HG02852 (cell line): ENCODE measurements around the gene PPFIA2.

Experiments used
- ATAC-seq: cut with Tn5 transposase; IDR thresholded peaks from one replicate; pipeline ENCODE4 v1.9.1; 2021; ENCODE audit warnings: mild to moderate bottlenecking, moderate library complexity; ENCODE audit not compliant: unreplicated experiment

PPFIA2 gene

DNA sequence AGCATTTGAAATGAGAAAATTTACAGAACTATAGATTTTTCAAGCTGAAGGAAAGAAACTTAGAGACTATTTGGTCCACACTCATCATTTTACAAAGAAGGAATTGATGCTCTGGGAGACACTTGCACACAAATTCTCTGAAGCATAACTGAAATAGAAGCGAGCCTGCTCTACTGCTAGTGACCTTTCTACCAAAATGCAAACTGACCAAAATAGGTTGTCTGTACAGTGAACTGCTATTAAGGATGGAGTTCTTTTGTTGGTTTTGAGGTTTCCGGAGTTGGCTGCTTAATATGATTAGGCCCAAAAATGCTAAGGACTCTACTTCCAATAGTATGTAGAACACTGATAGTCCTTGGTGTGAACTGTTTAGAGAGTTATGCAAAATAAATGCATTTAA lies 194.9 kb downstream of the PPFIA2 start:
- ATAC-seq, result no peak

DNA sequence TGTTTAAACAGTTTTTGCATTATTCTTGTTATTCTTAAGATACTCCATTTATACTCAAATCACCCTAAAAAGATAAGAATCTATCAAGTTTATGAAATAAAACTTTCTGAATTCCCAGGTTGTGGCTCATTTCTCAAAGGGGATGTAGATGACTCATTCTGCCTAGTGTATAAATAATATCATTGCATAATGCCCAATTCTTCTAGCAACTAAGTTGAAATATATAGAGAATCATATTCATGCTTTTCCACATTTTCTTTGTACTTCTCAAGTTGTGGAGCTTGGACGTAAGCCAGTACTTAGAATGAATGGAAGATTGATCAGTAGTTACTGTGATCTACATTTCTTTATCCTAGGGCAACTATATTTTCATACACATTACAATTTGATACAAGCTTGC lies 201.1 kb downstream of the PPFIA2 start:
- ATAC-seq, result no peak

DNA sequence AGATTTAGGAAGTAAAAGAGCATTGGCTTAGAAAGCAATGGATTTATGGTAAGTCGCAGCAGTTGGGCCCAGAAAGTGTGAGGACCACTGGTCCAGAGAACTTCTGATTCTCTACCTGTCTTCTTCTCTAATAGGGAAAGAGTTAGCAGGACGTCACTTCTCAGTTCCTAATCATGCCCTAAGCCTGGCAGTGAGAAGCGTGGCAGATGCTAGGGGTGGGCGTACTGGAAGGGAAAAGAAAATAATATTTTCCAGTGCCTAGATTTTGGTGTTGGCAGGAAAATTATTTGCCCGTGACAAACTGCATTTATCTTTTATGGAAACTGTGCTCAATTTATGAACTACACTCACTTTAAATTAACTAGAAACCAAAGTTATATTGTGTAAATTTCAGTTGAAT lies 212.3 kb downstream of the PPFIA2 start:
- no peak for ATAC-seq

- ATAC-seq, result no peak
Observed at GRCh38 chr12:81543621-81544139, 215.5 kb downstream of the PPFIA2 start.

DNA sequence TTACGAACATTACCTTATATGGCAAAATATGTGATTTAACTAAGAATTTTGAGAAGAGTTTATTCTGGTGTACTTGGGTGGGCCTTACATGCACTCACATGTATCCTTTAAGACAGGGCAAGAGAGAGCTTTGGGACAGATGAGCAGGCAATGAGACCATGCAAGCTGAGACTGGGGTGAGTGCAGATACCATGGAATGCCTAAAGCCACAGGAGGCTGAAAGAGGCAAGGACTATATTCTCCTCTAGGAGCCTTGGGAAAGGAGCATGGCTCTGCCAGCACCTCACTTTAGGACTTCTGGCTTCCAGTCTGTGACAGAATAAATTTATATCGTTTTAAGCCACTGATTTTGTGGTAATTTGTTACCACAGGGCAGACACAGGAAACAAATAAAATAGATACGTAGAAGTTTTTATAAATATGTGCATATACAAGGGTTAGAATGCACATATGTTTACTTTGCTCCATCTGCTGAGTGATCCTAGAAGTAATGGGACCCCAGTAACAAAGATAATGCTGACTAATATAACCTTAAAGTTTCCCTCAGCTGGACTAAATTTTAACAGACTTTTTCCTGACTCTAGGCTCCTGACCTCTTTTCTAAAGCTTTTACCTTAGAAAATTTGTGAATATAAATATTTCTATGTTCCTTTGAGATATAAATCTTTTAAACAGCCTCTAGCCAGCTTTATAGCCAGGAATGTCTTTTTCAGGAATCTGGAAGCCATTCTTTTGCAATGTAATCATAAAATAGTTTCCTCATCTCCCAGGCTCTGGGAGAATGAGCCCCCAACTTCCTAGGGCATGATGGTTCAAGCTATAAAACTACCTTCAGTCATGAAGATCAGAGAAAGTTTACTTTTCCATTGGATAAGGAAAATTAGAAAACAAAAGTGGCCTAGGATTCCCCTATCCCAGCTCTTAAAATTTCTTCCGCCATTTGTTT lies 216.8 kb downstream of the PPFIA2 start:
- no peak for ATAC-seq

DNA sequence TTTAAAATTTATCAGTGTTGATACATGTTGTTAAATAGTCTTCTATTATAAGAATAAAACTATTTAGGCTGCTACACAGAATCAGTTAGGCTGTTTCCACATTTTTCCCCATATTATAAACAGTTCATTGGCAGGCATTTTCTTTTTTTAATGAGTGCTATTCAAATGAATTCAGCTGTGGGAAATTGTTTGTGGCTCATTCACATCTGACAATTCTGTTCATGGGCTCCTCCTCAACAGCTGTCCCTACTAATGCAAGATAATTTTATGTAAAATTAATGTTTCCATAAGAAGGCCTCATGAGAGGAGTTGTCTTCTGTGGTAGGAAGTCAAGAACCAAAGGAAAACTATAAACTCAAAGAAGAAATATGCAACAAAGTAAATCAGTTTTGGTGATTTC lies 218.0 kb downstream of the PPFIA2 start:
- ATAC-seq, result no peak

GRCh38 chr12:81539279-81539678 lies 219.9 kb downstream of the PPFIA2 start:
- no peak for ATAC-seq

DNA sequence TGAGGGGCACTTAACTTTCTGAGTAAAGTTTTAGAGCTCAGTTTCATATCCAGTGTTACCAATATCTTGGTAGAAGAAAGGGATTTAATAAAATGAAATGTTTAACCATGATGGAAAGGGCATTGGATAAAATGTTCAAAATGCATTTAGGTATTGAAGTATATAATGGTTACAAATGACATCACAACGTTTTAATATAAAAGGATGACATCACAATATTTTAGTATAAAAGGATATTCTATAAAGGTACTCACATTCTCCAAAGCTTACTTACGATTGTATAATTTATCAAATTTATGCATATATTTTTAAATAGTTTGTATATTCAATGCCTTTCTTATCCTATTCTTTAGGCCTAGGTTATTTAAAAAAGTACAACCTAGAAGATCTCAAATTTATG lies 226.1 kb downstream of the PPFIA2 start:
- no peak for ATAC-seq

DNA sequence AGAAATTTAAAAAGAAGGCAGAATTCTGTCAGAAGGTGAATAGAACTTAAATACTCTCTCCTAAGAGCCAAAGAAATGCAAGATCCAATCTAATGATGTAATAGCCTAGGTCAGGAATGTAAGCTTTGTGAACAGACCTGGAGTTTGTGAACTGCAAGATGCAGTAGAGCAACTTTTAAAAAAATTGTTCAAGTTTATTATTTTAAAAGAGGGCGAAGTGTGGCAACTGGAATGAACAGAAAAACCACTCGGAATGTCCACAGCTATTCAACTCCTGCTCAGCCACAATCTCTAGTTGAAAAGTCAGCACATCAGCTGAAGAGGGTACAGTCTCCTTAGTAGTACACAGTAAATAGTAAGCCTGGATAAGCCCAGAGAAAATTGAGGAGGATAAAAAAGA lies 228.8 kb downstream of the PPFIA2 start:
- ATAC-seq, result no peak

DNA sequence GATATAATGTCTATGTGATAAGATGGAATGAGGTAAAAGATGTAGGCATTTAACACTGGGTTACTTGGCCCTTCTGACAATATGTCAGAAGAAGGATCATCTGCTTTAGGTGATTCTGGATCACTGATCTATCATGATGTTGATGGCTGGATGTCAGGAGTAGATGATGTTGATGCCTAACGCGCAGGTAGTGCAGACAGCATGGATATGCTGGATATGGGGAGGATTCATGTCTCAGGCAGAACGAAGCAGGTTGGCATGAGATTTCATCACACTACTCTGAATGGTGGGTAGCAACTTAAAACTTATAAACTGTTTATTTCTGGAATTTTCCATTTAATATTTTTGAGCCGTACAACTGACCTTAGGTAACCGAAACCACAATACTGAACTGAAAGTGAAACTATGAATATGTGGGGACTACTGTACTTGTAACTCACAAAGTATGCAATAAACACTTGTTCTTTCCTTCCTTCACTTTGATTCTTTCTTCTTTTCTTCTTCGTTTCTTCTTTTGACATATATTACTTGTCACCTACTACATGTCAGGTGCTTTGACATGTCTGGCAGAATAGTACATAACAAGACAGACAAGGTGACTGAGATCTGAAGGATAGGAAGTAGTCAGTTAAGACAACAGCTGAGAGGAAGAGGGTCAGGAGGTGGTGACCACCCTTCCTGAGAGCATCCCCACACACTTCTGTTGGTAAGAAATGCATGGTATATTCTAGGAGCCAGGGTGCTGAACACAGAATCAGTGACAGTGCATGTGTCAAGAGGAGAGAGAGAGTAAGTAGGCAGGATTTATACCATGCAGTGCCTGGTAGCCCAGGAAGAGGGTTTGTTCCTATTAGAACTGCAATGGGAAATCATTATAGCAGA lies 238.8 kb downstream of the PPFIA2 start:
- no peak for ATAC-seq

- no peak for ATAC-seq
Observed at GRCh38 chr12:81518638-81519037, 240.5 kb downstream of the PPFIA2 start.

GRCh38 chr12:81517296-81517695 lies 241.9 kb downstream of the PPFIA2 start:
- no peak for ATAC-seq

GRCh38 chr12:81502912-81503695 lies 256.0 kb downstream of the PPFIA2 start:
- no peak for ATAC-seq

DNA sequence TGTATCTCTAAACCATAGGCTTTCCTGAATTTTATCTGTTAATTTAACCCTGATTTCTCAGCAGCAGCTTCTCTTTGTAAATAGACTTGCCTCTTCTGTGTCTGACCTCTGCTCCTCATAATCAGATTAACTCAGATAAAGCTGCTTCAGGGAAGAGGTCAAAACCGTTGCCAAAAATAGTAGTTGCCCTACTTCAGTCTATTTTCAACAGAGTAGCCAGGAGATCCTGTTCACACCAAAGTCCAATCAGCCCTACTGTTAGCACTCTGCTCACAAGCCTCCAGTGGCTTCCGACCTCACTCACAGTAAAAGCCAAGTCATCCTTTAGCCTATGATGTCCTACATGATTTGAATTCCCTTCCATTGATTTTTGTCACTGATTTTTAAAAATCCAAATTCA lies 258.4 kb downstream of the PPFIA2 start:
- no peak for ATAC-seq

GRCh38 chr12:81499809-81500208 lies 259.3 kb downstream of the PPFIA2 start:
- no peak for ATAC-seq

DNA sequence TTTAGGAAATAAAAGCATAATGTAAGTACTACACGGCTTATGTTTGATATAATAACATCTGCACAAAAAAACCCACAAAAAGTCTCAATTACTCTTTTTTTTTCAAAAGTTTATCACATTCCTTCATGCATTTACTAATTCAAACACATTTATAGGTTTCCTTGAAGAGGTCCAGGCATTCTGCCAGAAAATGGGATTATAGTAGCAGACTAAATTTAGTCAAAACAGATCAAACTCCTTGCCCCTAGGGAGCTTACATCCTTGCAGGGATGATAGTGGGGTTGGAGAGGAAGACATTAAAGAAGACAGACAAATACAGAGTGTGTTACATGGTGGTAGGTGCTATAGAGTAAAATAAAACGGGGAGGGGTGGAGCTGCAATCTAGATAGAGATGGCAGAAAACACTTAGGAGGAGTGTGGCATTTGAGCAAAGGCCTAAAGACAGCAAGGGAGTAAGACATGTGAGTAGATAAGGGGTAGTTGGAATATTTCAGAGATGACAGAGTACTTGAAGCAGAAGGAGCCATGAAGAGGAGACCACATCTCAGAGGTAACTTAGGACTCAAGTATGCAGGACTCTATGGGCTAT lies 266.9 kb downstream of the PPFIA2 start:
- ATAC-seq, result no peak

GRCh38 chr12:81472934-81473333 lies 286.2 kb downstream of the PPFIA2 start:
- no peak for ATAC-seq

- ATAC-seq, result no peak
Observed at GRCh38 chr12:81470923-81471322, 288.2 kb downstream of the PPFIA2 start.

- ATAC-seq, result no peak
Observed at GRCh38 chr12:81468206-81468605, 290.9 kb downstream of the PPFIA2 start.

- ATAC-seq, result no peak
Observed at GRCh38 chr12:81465876-81466275, 293.3 kb downstream of the PPFIA2 start.
